NK-92 (cell line): ENCODE results near the gene LRRC52.

Source experiments
- DNase-seq: peaks from one replicate; lab custom pipeline; 2025; ENCODE audit not compliant: unreplicated experiment; lab: John Stamatoyannopoulos, UW

LRRC52 gene

GRCh38 chr1:165543532-165544438 is at the start of gene LRRC52:
LRRC52 (plus strand) TSS chr1:165544000; CDS start chr1:165544297, 297 bp downstream.
- no peak for DNase-seq

- no peak for DNase-seq
Observed at GRCh38 chr1:165494949-165495857, 48.6 kb upstream of the LRRC52 start.

GRCh38 chr1:165495858-165496205 is 48.0 kb upstream of the LRRC52 start:
- no peak for DNase-seq

GRCh38 chr1:165496501-165496900 is 47.3 kb upstream of the LRRC52 start:
- no peak for DNase-seq

GRCh38 chr1:165497069-165498013 is 46.5 kb upstream of the LRRC52 start:
- no peak for DNase-seq

- DNase-seq: no peak
Observed at GRCh38 chr1:165501330-165501969, 42.4 kb upstream of the LRRC52 start.

- DNase-seq: no peak
Observed at GRCh38 chr1:165501970-165502348, 41.8 kb upstream of the LRRC52 start.

GRCh38 chr1:165507570-165507969 is 36.2 kb upstream of the LRRC52 start:
- no peak for DNase-seq

- no peak for DNase-seq
Observed at GRCh38 chr1:165508291-165508690, 35.5 kb upstream of the LRRC52 start.

GRCh38 chr1:165512816-165513215 is 31.0 kb upstream of the LRRC52 start:
- DNase-seq: no peak

GRCh38 chr1:165516469-165516868 is 27.3 kb upstream of the LRRC52 start:
- no peak for DNase-seq

- no peak for DNase-seq
Observed at GRCh38 chr1:165520646-165521045, 23.2 kb upstream of the LRRC52 start.

- DNase-seq: no peak
Observed at GRCh38 chr1:165524639-165525285, 19.0 kb upstream of the LRRC52 start.

- DNase-seq: no peak
Observed at GRCh38 chr1:165525708-165526107, 18.1 kb upstream of the LRRC52 start.

GRCh38 chr1:165527251-165528007 is 16.4 kb upstream of the LRRC52 start:
- no peak for DNase-seq

GRCh38 chr1:165531021-165531420 is 12.8 kb upstream of the LRRC52 start:
- DNase-seq: no peak

GRCh38 chr1:165532053-165532452 is 11.7 kb upstream of the LRRC52 start:
- DNase-seq: no peak

- no peak for DNase-seq
Observed at GRCh38 chr1:165533254-165533653, 10.5 kb upstream of the LRRC52 start.

- no peak for DNase-seq
Observed at GRCh38 chr1:165536016-165536415, 7.8 kb upstream of the LRRC52 start.
